GM18861 (cell line): ENCODE data around the gene KRTAP9-8.
"Not testable (repeated sequence)": the region's sequence is repeated elsewhere in the genome, so short reads cannot be mapped to it uniquely, and the experiment has no call there.

Experiments used
- ATAC-seq: cut with Tn5 transposase; IDR thresholded peaks from one replicate; pipeline ENCODE4 v1.9.1; 2021; ENCODE audit not compliant: unreplicated experiment

KRTAP9-8 gene

GRCh38 chr17:41237949-41238437 is at the start of gene KRTAP9-8:
KRTAP9-8 (plus strand) TSS chr17:41237999; CDS start chr17:41238052, 53 bp downstream.
- ATAC-seq, result not testable (repeated sequence)

GRCh38 chr17:41189837-41190318 is 47.9 kb upstream of the KRTAP9-8 start, which contains the start of gene KRTAP9-1:
KRTAP9-1 (plus strand) TSS chr17:41189887; CDS start chr17:41189887, 0 bp downstream.
- ATAC-seq, result not testable (repeated sequence)

GRCh38 chr17:41190328-41190727 is 47.5 kb upstream of the KRTAP9-8 start:
- ATAC-seq, result no peak

- ATAC-seq, result no peak
Observed at GRCh38 chr17:41196068-41196467, 41.7 kb upstream of the KRTAP9-8 start.

GRCh38 chr17:41199421-41200078 is 38.2 kb upstream of the KRTAP9-8 start:
- ATAC-seq, result no peak

- ATAC-seq, result no peak
Observed at GRCh38 chr17:41211845-41212466, 25.8 kb upstream of the KRTAP9-8 start.

- ATAC-seq, result no peak
Observed at GRCh38 chr17:41212524-41213169, 25.2 kb upstream of the KRTAP9-8 start.

- ATAC-seq, result no peak
Observed at GRCh38 chr17:41215681-41216080, 22.1 kb upstream of the KRTAP9-8 start.

- no peak for ATAC-seq
Observed at GRCh38 chr17:41223821-41224220, 14.0 kb upstream of the KRTAP9-8 start.

GRCh38 chr17:41226051-41226450 is 11.7 kb upstream of the KRTAP9-8 start:
- no peak for ATAC-seq

GRCh38 chr17:41226598-41227095 is 11.2 kb upstream of the KRTAP9-8 start, which contains the start of gene KRTAP9-2:
KRTAP9-2 (plus strand) TSS chr17:41226648; CDS start chr17:41226655, 7 bp downstream.
- not testable (repeated sequence) for ATAC-seq

- no peak for ATAC-seq
Observed at GRCh38 chr17:41230094-41230493, 7.7 kb upstream of the KRTAP9-8 start.

- ATAC-seq, result no peak
Observed at GRCh38 chr17:41231731-41232130, 6.1 kb upstream of the KRTAP9-8 start.

GRCh38 chr17:41232399-41233105 is 5.2 kb upstream of the KRTAP9-8 start, which contains the start of gene KRTAP9-3:
KRTAP9-3 (plus strand) TSS chr17:41232449; CDS start chr17:41232502, 53 bp downstream.
- ATAC-seq, result not testable (repeated sequence)

- ATAC-seq, result not testable (repeated sequence)
Observed at GRCh38 chr17:41237116-41237515, 683 bp upstream of the KRTAP9-8 start.

GRCh38 chr17:41246995-41247787 is 9.4 kb downstream of the KRTAP9-8 start:
- ATAC-seq, result not testable (repeated sequence)

GRCh38 chr17:41249637-41250240 is 11.9 kb downstream of the KRTAP9-8 start, which contains the start of gene KRTAP9-4:
KRTAP9-4 (plus strand) TSS chr17:41249687; CDS start chr17:41249721, 34 bp downstream.
- not testable (repeated sequence) for ATAC-seq

GRCh38 chr17:41251261-41251660 is 13.5 kb downstream of the KRTAP9-8 start:
- no peak for ATAC-seq

- no peak for ATAC-seq
Observed at GRCh38 chr17:41254861-41255260, 17.1 kb downstream of the KRTAP9-8 start.
